Measurements from ENCODE around the gene FMNL1.

DNA sequence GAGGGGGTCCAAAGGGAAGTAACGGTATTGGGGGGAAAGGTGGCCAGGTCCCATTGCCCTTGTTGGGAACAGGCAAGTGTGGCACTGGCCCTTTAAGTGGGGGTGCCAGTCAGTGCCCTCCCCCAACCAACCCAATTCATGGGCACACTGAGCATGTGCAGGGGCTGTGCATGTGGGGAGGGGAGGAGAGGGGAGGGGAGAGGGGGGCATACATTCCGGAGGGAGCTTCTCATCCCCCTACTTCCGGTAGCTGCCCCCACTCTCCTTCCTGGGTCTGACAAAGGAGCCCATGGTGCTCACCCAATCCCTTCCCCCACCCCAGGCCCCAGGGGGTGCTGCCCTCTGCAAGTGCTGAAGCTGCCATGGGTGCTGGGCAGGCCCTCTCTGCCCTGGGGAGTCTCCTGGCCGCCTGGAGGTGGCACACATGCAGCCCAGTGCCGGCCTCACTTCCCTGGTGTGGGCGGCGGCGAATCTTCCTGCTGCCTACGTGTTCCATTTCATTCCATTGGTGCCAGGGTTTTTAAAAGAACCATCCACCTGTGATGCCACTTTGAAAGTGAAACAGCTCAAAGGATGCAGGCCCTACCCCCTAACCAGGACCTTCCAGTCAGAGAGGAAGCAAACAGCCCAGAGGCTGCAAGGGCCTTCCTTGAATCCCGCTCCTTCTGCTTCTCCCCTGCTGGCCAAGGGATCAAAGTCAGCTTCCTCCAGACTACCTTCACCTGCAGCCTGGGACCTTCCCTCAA lies 49.0 kb upstream of the FMNL1 start:
- peak in 3 of 6 experiments; percentile 6 to 25 (median 14) for TF ChIP-seq CTCF (IDR thresholded peaks at IDR 0.05)
- TF ChIP-seq POLR2A (IDR thresholded peaks at IDR 0.05), result peak in 1 of 4 donors; percentile 28
- no peak for TF ChIP-seq POLR2AphosphoS5 (IDR thresholded peaks at IDR 0.05)

Measured in upper lobe of left lung (tissue), 4 donors.